Right atrium auricular region (tissue), 2 donors: ENCODE data around the gene SMYD1. TPM values are rescaled to one million over a fixed set of nuclear protein-coding genes. Genes with fewer than 3 reads are reported as not detected.

Source experiments
- DNase-seq: peaks from one replicate; pipeline ENCODE4 v3.0.0-alpha.2; 2019; ENCODE audit warnings: low spot score
- H3K27ac ChIP-seq, 2 donors: fragments of 200-600 bp; sonication (generic); 1 replicate in 1 of 2; 2 replicates in 1 of 2; pipeline ENCODE4 v1.5.1; 2016 to 2019
- H3K27me3 ChIP-seq, 2 donors: fragments of 200-600 bp; sonication (generic); one replicate each; pipeline versions ENCODE4 v1.5.1 to v1.6.0; 2017 to 2019
- H3K36me3 ChIP-seq: fragments of 200-600 bp; sonication (generic); one replicate; pipeline ENCODE4 v1.5.1; 2016
- H3K4me1 ChIP-seq, 2 donors: fragments of 200-600 bp; sonication (generic); one replicate each; pipeline versions ENCODE4 v1.5.1 to v1.6.0; 2017 to 2019
- H3K4me3 ChIP-seq, 2 donors: fragments of 200-600 bp; sonication (generic); 1 replicate in 1 of 2; 2 replicates in 1 of 2; pipeline ENCODE4 v1.5.1; 2017 to 2019; ENCODE audit warnings: mild to moderate bottlenecking in 1 of 2, moderate library complexity in 1 of 2
- H3K9me3 ChIP-seq, 2 donors: fragments of 200-600 bp; sonication (generic); one replicate each; pipeline ENCODE4 v1.5.1; 2019
- total RNA-seq, 2 donors: library from RNA; depleted of rRNA; stranded (reverse); fragments of >200 nt; gene quantifications; one replicate each; pipeline ENCODE4 v1.1.0, GENCODE V29; 2016
- TF ChIP-seq, protein P1 (sequence below), 2 donors: fragments of 200-600 bp; sonication (generic); IDR thresholded peaks; one replicate each; pipeline ENCODE4 v1.5.1; 2019; ENCODE audit warnings: antibody characterized with exemption in 2 of 2

Gene SMYD1
- total RNA-seq, 2 donors from 2014 or later: 74.8 to 179 TPM

DNA sequence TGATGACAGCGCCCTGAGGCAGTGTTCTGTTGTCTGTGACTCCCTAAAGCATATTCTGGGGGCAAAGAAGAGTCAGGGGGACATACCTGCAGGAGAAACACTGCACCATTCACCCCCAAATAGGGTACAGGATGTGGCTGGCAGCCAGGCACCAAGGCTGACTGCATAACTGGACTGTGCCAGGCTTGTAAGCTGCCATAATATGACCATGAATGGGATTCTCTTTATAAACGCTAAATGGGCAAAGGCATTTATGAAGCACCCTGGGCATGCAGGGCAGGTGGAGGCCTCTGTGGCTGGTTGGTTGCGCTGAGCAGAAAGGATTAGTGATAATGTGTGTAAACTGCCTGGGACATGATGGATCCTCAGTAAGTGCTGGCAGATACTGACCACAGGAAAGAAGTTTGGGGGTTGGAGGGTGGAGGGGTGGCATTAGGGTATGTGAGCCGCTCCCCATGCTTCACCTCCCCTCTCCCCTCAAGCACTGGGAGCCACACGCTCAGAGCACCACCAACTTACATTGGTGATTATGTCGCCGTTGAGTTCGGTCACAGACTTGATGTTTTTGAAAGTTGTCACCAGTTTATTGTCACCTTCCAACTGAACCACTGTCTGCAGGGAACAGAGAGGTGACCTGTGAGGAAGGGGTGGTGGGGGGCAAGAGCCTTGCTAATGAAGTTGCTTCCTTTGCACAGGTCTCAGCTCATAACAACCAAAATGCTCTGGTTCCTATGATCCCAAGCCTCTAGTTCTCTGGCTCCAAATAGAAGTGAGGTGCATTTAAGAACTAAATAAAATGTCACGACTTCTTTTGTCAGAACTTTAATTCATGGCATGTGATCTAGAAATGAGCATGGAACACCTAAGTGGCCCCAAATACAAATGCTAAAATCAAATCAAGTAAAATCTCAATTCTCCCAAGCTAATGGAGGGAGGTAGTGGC lies 56.6 kb downstream of the SMYD1 start:
- no peaks in the 10 kb centered on the region for H3K9me3 ChIP-seq
- H3K27ac ChIP-seq: no peak overlapping the region
- DNase-seq: no peak
- H3K4me1 ChIP-seq: no peaks in the 10 kb centered on the region
- H3K36me3 ChIP-seq: no peaks in the 10 kb centered on the region
- H3K27me3 ChIP-seq: no peaks in the 10 kb centered on the region
- no peak overlapping the region for H3K4me3 ChIP-seq
- TF ChIP-seq, protein P1, sequence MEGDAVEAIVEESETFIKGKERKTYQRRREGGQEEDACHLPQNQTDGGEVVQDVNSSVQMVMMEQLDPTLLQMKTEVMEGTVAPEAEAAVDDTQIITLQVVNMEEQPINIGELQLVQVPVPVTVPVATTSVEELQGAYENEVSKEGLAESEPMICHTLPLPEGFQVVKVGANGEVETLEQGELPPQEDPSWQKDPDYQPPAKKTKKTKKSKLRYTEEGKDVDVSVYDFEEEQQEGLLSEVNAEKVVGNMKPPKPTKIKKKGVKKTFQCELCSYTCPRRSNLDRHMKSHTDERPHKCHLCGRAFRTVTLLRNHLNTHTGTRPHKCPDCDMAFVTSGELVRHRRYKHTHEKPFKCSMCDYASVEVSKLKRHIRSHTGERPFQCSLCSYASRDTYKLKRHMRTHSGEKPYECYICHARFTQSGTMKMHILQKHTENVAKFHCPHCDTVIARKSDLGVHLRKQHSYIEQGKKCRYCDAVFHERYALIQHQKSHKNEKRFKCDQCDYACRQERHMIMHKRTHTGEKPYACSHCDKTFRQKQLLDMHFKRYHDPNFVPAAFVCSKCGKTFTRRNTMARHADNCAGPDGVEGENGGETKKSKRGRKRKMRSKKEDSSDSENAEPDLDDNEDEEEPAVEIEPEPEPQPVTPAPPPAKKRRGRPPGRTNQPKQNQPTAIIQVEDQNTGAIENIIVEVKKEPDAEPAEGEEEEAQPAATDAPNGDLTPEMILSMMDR (IDR thresholded peaks at IDR 0.05): no peak

DNA sequence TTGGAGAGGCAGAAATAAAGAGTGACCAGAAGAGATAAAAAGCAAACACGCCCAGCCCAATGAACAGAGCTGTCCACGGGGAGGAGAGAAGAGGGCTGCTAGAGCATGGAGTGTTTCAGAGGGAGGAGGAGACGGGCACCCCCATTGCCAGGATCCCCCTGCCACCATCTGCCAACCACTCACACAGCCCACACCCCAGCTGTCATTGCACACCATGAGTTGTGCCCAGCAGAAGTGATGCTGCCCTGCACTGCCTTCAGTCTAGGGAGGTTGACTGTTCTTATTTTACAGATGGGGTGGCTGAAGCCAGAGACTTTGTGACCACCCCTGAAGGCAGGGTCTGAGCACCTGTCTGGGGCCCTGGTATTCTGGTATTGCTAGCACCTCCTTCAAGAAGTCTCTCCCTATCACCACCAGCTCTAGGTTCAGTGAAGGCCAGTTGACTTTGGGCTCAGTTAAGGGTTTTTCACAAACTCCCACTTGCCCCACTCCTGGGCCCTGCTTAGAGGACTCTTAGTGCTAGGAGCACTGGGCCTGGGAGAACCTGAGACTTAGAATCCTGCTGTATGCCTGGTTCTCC lies 57.8 kb downstream of the SMYD1 start:
- DNase-seq: no peak
- Histone ChIP-seq H3K36me3 (no peaks in the 10 kb centered on the region), H3K4me3 (no peak overlapping the region), H3K27me3 (no peaks in the 10 kb centered on the region), H3K27ac (no peak overlapping the region), H3K4me1 (no peaks in the 10 kb centered on the region), H3K9me3 (no peaks in the 10 kb centered on the region)
- TF ChIP-seq, protein P1 (IDR thresholded peaks at IDR 0.05): no peak

DNA sequence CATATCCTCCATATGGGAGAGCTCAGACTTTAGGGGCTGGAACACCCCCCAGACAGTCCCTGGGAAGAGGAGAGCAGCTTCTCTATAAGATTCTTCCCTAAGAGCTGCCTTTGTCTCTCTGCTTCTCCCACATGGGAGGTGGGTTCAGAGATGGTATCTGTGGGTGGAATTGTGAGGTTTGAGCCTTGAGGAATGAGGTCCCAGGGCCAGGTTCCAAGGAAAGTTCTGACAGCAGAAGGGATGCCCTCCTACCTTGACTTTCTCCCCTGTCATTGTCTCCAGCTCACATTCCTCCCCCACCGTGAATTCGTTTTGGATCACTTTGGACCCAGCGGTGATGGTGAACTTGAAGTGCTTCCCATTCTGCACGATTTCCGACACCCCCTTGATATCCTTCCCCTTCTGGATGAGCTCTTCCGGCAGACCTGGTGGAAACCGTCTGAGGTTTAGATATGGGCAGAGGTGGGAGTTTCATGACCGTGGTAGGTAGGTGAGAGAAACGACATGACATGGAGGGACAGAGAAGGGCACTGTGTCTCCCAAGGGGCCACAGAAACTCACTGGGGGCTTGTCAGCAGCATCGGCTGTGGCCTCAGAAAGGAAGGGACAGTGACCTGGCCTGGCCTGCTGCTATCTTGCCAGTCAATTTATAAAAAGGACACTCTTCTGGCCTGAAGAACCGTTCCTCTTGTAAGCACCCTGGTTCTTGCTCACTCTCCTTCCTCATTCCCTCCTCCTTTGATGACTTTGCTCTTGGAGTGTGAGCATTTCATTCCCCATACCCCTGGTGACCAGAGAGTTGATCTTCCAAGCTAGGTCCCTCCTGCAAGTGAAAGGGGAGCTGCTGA lies 58.5 kb downstream of the SMYD1 start:
- TF ChIP-seq, protein P1 (IDR thresholded peaks at IDR 0.05): no peak
- Histone ChIP-seq H3K27me3 (no peaks in the 10 kb centered on the region), H3K4me3 (no peak overlapping the region), H3K4me1 (no peaks in the 10 kb centered on the region), H3K27ac (no peak overlapping the region), H3K36me3 (no peaks in the 10 kb centered on the region), H3K9me3 (no peaks in the 10 kb centered on the region)
- no peak for DNase-seq

DNA sequence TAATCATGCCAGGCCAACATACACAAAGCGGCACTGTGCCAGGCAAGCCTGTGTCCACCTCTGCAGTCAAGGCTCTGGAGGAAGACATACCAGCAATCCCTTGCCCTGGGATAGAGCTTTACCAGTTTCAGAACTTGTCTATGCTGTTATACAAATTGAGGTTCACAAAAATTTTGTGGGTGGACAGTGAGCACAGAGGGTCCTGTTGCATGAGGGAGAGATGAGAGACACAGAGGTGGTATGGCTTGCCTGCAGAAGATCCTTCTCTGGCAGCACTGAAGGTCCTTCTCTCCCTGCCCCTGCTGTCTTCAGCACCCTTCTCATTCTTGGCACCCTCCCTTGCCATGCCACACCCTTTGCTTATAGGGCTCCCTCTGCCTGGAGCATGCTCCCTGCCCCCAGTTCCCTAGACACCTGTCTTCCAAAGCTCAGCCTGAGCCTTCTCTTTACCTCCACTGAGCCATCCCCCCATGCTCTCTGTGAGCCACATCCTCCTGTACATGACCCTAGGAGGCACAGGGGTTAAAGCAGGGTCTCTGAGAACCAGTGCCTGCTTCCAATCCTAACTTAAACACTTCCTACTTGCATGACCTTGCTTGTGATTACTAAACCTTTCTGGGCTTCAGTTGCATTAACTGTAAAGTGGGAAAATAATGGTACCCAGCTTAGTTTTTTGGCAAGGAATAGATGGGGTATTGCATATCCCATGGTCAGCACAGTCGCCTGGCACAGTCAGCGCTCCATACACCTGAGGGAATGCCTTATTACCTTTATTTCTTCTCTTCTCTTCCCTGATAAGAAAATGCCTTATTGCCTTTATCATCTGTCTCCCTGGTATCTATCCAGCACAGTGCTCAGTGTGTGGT lies 59.4 kb downstream of the SMYD1 start:
- TF ChIP-seq, protein P1 (IDR thresholded peaks at IDR 0.05): no peak
- no peaks in the 10 kb centered on the region for H3K36me3 ChIP-seq
- no peaks in the 10 kb centered on the region for H3K9me3 ChIP-seq
- H3K4me3 ChIP-seq: no peak overlapping the region
- no peaks in the 10 kb centered on the region for H3K27me3 ChIP-seq
- DNase-seq: no peak
- H3K4me1 ChIP-seq: no peaks in the 10 kb centered on the region
- no peak overlapping the region for H3K27ac ChIP-seq

DNA sequence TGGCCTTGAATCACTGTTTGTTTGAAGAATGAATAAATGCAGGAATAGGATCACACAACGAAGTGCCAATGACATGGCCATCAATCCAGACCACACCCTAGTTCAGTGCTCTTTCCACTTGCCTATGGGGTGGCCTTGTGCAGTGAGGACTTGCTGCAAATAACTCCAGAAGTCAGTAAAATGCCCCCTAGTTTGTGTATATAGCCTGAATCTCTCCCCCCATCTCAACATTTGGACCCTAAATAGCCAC lies 59.9 kb downstream of the SMYD1 start:
- Histone ChIP-seq H3K9me3 (no peaks in the 10 kb centered on the region), H3K4me3 (no peak overlapping the region), H3K27me3 (no peaks in the 10 kb centered on the region), H3K4me1 (no peaks in the 10 kb centered on the region), H3K27ac (no peak overlapping the region), H3K36me3 (no peaks in the 10 kb centered on the region)
- TF ChIP-seq, protein P1 (IDR thresholded peaks at IDR 0.05): no peak
- no peak for DNase-seq
